WERI-Rb-1 (cell line): Measurements from ENCODE around the gene RGS9.

Experiments used
- DNase-seq: peaks from one replicate; pipeline ENCODE4 v3.0.0-alpha.2; 2020
- H3K27ac ChIP-seq: fragments of 250-450 bp; sonication (Bioruptor Pico); 2 replicates; pipeline ENCODE4 v1.5.1; 2020; ENCODE audit warnings: mild to moderate bottlenecking, moderate library complexity
- H3K27me3 ChIP-seq: fragments of 250-450 bp; sonication (Bioruptor Pico); 2 replicates; pipeline ENCODE4 v1.5.1; 2021; ENCODE audit warnings: mild to moderate bottlenecking, low read depth, moderate library complexity; ENCODE audit not compliant: insufficient read depth, severe bottlenecking
- H3K36me3 ChIP-seq: fragments of 250-450 bp; sonication (Bioruptor Pico); 2 replicates; pipeline ENCODE4 v1.5.1; 2020; ENCODE audit warnings: mild to moderate bottlenecking, moderate library complexity
- H3K4me3 ChIP-seq: 2 replicates; pipeline ENCODE4 v1.5.1; 2011; ENCODE audit warnings: low read depth, mild to moderate bottlenecking, control low read depth, low read length
- H3K9me3 ChIP-seq: fragments of 250-450 bp; sonication (Bioruptor Pico); 2 replicates; pipeline ENCODE4 v1.5.1; 2021; ENCODE audit warnings: mild to moderate bottlenecking, moderate library complexity; ENCODE audit not compliant: severe bottlenecking
- CTCF ChIP-seq: IDR thresholded peaks from 2 replicates; pipeline ENCODE4 v1.5.1; 2011; ENCODE audit warnings: low read depth, mild to moderate bottlenecking, control low read depth, inconsistent platforms, low read length

Gene RGS9

DNA sequence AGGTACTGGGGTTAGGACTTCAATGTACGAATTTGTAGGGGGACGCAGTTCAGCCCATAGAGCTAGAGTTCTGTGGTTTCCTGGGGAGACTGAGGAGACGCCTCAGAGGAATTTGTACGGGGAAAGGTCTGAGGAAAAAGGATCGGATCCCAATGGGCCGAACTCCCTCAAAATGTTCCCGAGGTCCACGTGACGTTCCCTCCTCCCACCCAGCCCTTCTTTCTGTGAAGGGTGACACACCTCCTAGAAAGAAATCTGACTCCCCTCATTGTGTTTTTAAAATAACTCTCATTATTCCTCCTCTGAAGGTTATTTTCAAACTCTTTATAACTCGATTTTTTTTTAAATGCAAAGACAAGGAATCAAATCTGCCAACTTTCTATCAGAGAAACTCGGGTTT, 8.6 kb downstream of the RGS9 start:
- Histone ChIP-seq H3K27ac (no peak overlapping the region), H3K27me3 (no peaks in the 10 kb centered on the region), H3K4me3 (no peak overlapping the region), H3K36me3 (no peaks in the 10 kb centered on the region), H3K9me3 (no peaks in the 10 kb centered on the region)
- TF ChIP-seq CTCF, result no peak
- DNase-seq, result no peak

- Histone ChIP-seq H3K4me3 (no peak overlapping the region), H3K27ac (no peak overlapping the region), H3K36me3 (no peaks in the 10 kb centered on the region), H3K27me3 (no peaks in the 10 kb centered on the region), H3K9me3 (no peaks in the 10 kb centered on the region)
- DNase-seq, result no peak
- TF ChIP-seq CTCF, result no peak
These were observed 10.8 kb downstream of the RGS9 start for GRCh38 chr17:65147955-65148354.

DNA sequence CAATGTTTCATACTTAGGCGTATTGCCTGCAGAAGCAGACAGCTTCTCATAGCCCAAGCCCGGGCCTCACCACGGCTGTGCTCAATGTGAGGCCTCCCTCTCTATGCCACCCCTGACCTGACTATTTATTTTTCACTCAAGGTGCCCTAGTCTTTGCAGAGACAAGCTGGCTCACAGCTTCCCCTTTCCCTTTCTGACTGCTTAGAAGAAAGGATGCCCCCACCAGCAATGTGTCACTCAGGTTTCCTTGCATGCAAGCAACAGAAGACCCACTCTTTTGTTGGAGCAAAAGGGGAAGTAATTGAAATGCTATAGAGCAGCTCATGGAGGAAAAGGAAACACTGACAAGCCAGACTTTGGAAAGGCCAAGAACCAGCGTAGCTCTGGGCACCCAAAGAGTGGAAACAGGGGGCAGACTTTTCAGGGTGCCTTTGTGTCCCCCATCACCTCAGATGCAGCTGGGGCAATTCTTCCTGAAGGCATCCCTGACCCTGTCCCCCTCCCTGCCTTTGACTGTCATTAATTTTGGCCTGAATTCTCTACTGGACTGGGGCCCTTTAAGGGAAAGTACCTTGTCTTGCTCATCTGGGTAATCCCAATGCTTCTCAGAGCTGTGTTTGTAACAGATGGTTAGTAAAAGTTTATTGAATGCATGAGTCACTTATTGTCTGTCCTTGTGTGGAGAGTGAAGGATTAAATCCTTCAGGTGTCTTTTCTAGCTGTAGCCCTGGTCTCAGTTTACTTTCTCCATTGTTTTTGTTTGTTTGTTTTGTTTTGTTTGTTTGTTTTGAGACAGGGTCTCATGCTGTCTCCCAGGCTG, 17.8 kb downstream of the RGS9 start:
- H3K36me3 ChIP-seq, result no peaks in the 10 kb centered on the region
- H3K27ac ChIP-seq, result peak overlapping the region; percentile 32
- H3K9me3 ChIP-seq, result no peaks in the 10 kb centered on the region
- no peak for TF ChIP-seq CTCF
- no peaks in the 10 kb centered on the region for H3K27me3 ChIP-seq
- peak; percentile 31 for DNase-seq
- no peak overlapping the region for H3K4me3 ChIP-seq

GRCh38 chr17:65155622-65156021, 18.5 kb downstream of the RGS9 start:
- H3K9me3 ChIP-seq, result no peaks in the 10 kb centered on the region
- H3K27ac ChIP-seq, result peak overlapping the region; percentile 32
- no peak overlapping the region for H3K4me3 ChIP-seq
- DNase-seq, result no peak
- no peaks in the 10 kb centered on the region for H3K36me3 ChIP-seq
- H3K27me3 ChIP-seq, result no peaks in the 10 kb centered on the region
- no peak for TF ChIP-seq CTCF

DNA sequence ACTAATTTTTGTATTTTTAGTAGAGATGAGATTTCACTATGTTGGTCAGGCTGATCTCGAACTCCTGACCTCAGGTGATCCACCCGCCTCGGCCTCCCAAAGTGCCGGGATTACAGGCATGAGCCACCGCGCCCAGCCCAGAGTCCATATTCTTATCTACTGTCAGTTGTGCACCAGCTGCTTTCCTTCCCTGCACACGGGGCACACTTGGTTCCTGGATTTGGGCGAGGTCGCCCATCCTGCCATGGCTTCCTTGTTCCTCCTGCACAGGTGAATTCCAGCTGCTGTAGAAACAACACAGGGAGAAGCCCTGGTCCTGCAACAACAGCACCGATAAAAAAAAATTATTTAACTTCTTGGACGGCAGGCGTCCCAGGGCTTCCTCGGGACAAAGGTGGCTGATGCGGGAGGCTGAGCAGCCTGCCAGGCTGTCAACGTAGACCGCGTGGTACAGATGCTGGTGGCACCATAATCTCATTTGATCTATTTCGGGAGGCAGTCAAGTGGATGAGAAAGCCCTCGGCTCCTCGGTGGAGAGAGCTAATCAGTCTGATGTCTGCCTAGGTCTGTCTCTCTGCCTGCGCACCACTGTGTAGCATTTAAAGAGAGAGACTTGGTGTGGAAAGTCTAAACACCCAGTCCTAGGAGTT, 19.1 kb downstream of the RGS9 start:
- peak; percentile 72 for DNase-seq
- Histone ChIP-seq H3K27me3 (no peaks in the 10 kb centered on the region), H3K27ac (no peak overlapping the region), H3K9me3 (no peaks in the 10 kb centered on the region), H3K36me3 (no peaks in the 10 kb centered on the region), H3K4me3 (peak overlapping the region; percentile 23)
- TF ChIP-seq CTCF, result no peak
